H1 (cell line): ENCODE data around the gene OR4E1. TPM values are rescaled to one million over a fixed set of nuclear protein-coding genes. Genes with fewer than 3 reads are reported as not detected.

Experiments used
- CTCF ChIA-PET: fragments of 300-600 bp; sonication (Branson Sonifier 250); formaldehyde crosslinking; loops from one replicate; lab custom pipeline; 2021; ENCODE audit not compliant: partially characterized antibody; lab: Charles Lee
- POLR2A ChIA-PET: fragments of 300-600 bp; sonication (Branson Sonifier 250); formaldehyde crosslinking; loops from one replicate; lab custom pipeline; 2021; ENCODE audit warnings: inconsistent platforms; ENCODE audit not compliant: partially characterized antibody; lab: Charles Lee
- DNase-seq, 2 experiments: peaks; one replicate each; pipeline versions ENCODE4 v3.0.0 to v3.0.0-alpha.2; 2010 to 2022; ENCODE audit warnings: low spot score in 2 of 2, low read depth in 1 of 2, mixed read lengths in 1 of 2
- FAIRE-seq: peaks from 2 replicates; lab custom pipeline; 2011; peaks lifted over from hg19 to GRCh38; lab: Jason Lieb, UNC
- H2AFZ ChIP-seq: 2 replicates; pipeline ENCODE4 v1.8.1; 2012; ENCODE audit warnings: low read length, inconsistent platforms
- H2AK5ac ChIP-seq: 2 replicates; pipeline ENCODE4 v1.6.1; 2013; ENCODE audit warnings: low read depth, low read length
- H2BK120ac ChIP-seq: replicated peaks from 2 replicates; pipeline ENCODE3; 2013; ENCODE audit warnings: low read depth, low read length, inconsistent platforms
- H2BK12ac ChIP-seq: 2 replicates; pipeline ENCODE4 v1.6.1; 2013; ENCODE audit warnings: low read depth, low read length
- H2BK15ac ChIP-seq: 2 replicates; pipeline ENCODE4 v1.6.1; 2013; ENCODE audit warnings: low read length
- H2BK20ac ChIP-seq: 2 replicates; pipeline ENCODE4 v1.6.1; 2013; ENCODE audit warnings: low read length
- H2BK5ac ChIP-seq: 2 replicates; pipeline ENCODE4 v1.6.1; 2013; ENCODE audit warnings: low read depth, low read length
- H3K14ac ChIP-seq: 2 replicates; pipeline ENCODE4 v1.6.1; 2013; ENCODE audit warnings: inconsistent platforms; ENCODE audit not compliant: insufficient read length
- H3K18ac ChIP-seq: 2 replicates; pipeline ENCODE4 v1.6.1; 2013; ENCODE audit warnings: low read length; ENCODE audit errors: extremely low read depth
- H3K23ac ChIP-seq: 2 replicates; pipeline ENCODE4 v1.6.1; 2013; ENCODE audit warnings: inconsistent platforms; ENCODE audit not compliant: insufficient read length
- H3K23me2 ChIP-seq: 2 replicates; pipeline ENCODE4 v1.6.1; 2013; ENCODE audit warnings: low read depth, low read length
- H3K27ac ChIP-seq: 2 replicates; pipeline ENCODE4 v1.6.1; 2011; ENCODE audit warnings: low read depth, low read length, inconsistent platforms
- H3K27me3 ChIP-seq, 4 experiments: replicated peaks in 1 of 4; 1 replicate in 1 of 4; 2 replicates in 3 of 4; pipeline versions ENCODE4 v1.6.1 to v1.8.1; 2011 to 2013; ENCODE audit warnings: low read length in 3 of 4, mild to moderate bottlenecking in 3 of 4, inconsistent platforms in 2 of 4, mixed read lengths in 2 of 4, moderate library complexity in 1 of 4; ENCODE audit not compliant: control insufficient read depth in 3 of 4, insufficient read depth in 3 of 4; ENCODE audit errors: extremely low read depth in 1 of 4
- H3K36me3 ChIP-seq, 4 experiments: 2 replicates each; pipeline versions ENCODE4 v1.6.1 to v1.8.1; 2011 to 2013; ENCODE audit warnings: mild to moderate bottlenecking in 4 of 4, low read length in 3 of 4, moderate library complexity in 2 of 4, control low read depth in 1 of 4, inconsistent platforms in 1 of 4; ENCODE audit not compliant: insufficient read depth in 4 of 4, control insufficient read depth in 2 of 4
- H3K4ac ChIP-seq: replicated peaks from 2 replicates; pipeline ENCODE3; 2013; ENCODE audit warnings: low read length, low read depth, mixed read lengths, inconsistent platforms; ENCODE audit not compliant: insufficient read length
- H3K4me1 ChIP-seq, 4 experiments: replicated peaks in 1 of 4; 1 replicate in 1 of 4; 2 replicates in 3 of 4; pipeline versions ENCODE4 v1.6.1 to v1.8.1; 2011 to 2013; ENCODE audit warnings: low read length in 3 of 4, inconsistent platforms in 2 of 4, mixed read lengths in 1 of 4; ENCODE audit not compliant: insufficient read depth in 4 of 4, control insufficient read depth in 3 of 4
- H3K4me2 ChIP-seq, 2 experiments: 2 replicates each; pipeline versions ENCODE4 v1.6.1 to v1.8.1; 2011 to 2013; ENCODE audit warnings: low read depth in 2 of 2, low read length in 2 of 2, control low read depth in 1 of 2, inconsistent platforms in 1 of 2, mild to moderate bottlenecking in 1 of 2; ENCODE audit not compliant: insufficient read depth in 1 of 2
- H3K4me3 ChIP-seq, 4 experiments: fragments of 200-600, 300-600 bp in 1 of 4; sonication (generic), shearing (Covaris generic), sonication (Bioruptor Twin) in 1 of 4; 2 replicates each; pipeline versions ENCODE4 v1.5.1 to v1.8.1; 2011 to 2016; ENCODE audit warnings: low read length in 4 of 4, low read depth in 3 of 4, control low read depth in 2 of 4, inconsistent platforms in 2 of 4, mild to moderate bottlenecking in 2 of 4, mixed read lengths in 1 of 4, moderate library complexity in 1 of 4; ENCODE audit not compliant: insufficient read depth in 2 of 4; ENCODE audit errors: extremely low read depth in 1 of 4
- H3K56ac ChIP-seq: replicated peaks from 2 replicates; pipeline ENCODE3; 2013; ENCODE audit warnings: low read depth, mild to moderate bottlenecking, mixed read lengths, low read length, inconsistent platforms; ENCODE audit not compliant: insufficient read length
- H3K79me1 ChIP-seq: 2 replicates; pipeline ENCODE4 v1.6.1; 2013; ENCODE audit warnings: low read depth, low read length, control low read depth
- H3K79me2 ChIP-seq, 2 experiments: 2 replicates each; pipeline versions ENCODE4 v1.6.1 to v1.8.1; 2012 to 2013; ENCODE audit warnings: low read length in 2 of 2, mild to moderate bottlenecking in 2 of 2, inconsistent platforms in 1 of 2; ENCODE audit not compliant: insufficient read depth in 2 of 2, control insufficient read depth in 1 of 2
- H3K9ac ChIP-seq, 4 experiments: replicated peaks in 1 of 4; 1 replicate in 1 of 4; 2 replicates in 3 of 4; pipeline versions ENCODE4 v1.6.1 to v1.8.1; 2011 to 2013; ENCODE audit warnings: low read depth in 3 of 4, low read length in 3 of 4, control low read depth in 2 of 4, mild to moderate bottlenecking in 2 of 4, moderate library complexity in 2 of 4, inconsistent platforms in 1 of 4; ENCODE audit errors: extremely low read depth in 1 of 4
- H3K9me3 ChIP-seq, 2 experiments: 2 replicates each; pipeline versions ENCODE4 v1.6.1 to v1.8.1; 2012 to 2013; ENCODE audit warnings: mild to moderate bottlenecking in 2 of 2, moderate library complexity in 2 of 2, control low read depth in 1 of 2, inconsistent platforms in 1 of 2, low read depth in 1 of 2, low read length in 1 of 2, mixed read lengths in 1 of 2; ENCODE audit not compliant: insufficient read depth in 2 of 2
- H4K20me1 ChIP-seq, 2 experiments: replicated peaks in 1 of 2; 2 replicates each; pipeline versions ENCODE3 to v1.8.1; 2011 to 2013; ENCODE audit warnings: inconsistent platforms in 2 of 2, low read length in 2 of 2, mild to moderate bottlenecking in 1 of 2; ENCODE audit not compliant: insufficient read depth in 2 of 2, control insufficient read depth in 1 of 2
- H4K5ac ChIP-seq: 2 replicates; pipeline ENCODE4 v1.6.1; 2013; ENCODE audit warnings: low read length, low read depth, mixed read lengths, inconsistent platforms; ENCODE audit not compliant: insufficient read length
- H4K8ac ChIP-seq: 2 replicates; pipeline ENCODE4 v1.8.0; 2013; ENCODE audit warnings: mild to moderate bottlenecking, moderate library complexity, low read length, inconsistent platforms; ENCODE audit not compliant: insufficient read depth; ENCODE audit errors: extremely low read depth
- H4K91ac ChIP-seq: replicated peaks from 2 replicates; pipeline ENCODE3; 2013; ENCODE audit warnings: low read length, mixed read lengths, inconsistent platforms; ENCODE audit not compliant: insufficient read length
- BRCA1 ChIP-seq: IDR thresholded peaks from 2 replicates; pipeline ENCODE4 v1.6.1; 2012; ENCODE audit warnings: low read depth, low read length, improper control_type of control experiment
- RAD21 ChIP-seq, 2 experiments: IDR thresholded peaks in 1 of 2; conservative IDR thresholded peaks in 1 of 2; 2 replicates each; pipeline ENCODE4 v1.6.1; 2011; ENCODE audit warnings: low read depth in 2 of 2, low read length in 2 of 2, improper control_type of control experiment in 1 of 2, inconsistent platforms in 1 of 2, mild to moderate bottlenecking in 1 of 2, moderate library complexity in 1 of 2
- RBBP5 ChIP-seq: IDR thresholded peaks from 2 replicates; pipeline ENCODE4 v1.7.1; 2012; ENCODE audit warnings: low read depth, mild to moderate bottlenecking, inconsistent platforms, low read length, moderate library complexity, borderline replicate concordance
- TAF7 ChIP-seq: optimal IDR thresholded peaks from 2 replicates; pipeline ENCODE3; 2011; ENCODE audit warnings: low read depth, mild to moderate bottlenecking, inconsistent platforms, low read length, moderate library complexity, borderline replicate concordance
- WGBS, 2 experiments: shearing (Covaris generic) in 1 of 2; methylation state at CpG; one replicate each; pipeline versions ENCODE4 v1.1.6 to v1.1.7; 2013 to 2015; ENCODE audit warnings: low lambda C conversion rate in 2 of 2, mixed read lengths in 2 of 2, inconsistent platforms in 1 of 2, low coverage in 1 of 2, missing lambda C conversion rate in 1 of 2; ENCODE audit not compliant: insufficient replicate concordance in 2 of 2, insufficient coverage in 1 of 2, insufficient read length in 1 of 2; ENCODE audit errors: extremely low coverage in 1 of 2, missing lambda C conversion rate in 1 of 2; 5-methylcytosine and 5-hydroxymethylcytosine counted together
- polyA plus RNA-seq, 7 experiments: library from polyadenylated mRNA; depleted of rRNA in 3 of 7; stranded (reverse) in 5 of 7; unstranded in 2 of 7; fragments of >200 nt in 5 of 7; fragments of 200-250 nt in 2 of 7; gene quantifications; 1 replicate in 5 of 7; 2 replicates in 1 of 7; 4 replicates in 1 of 7; pipeline versions ENCODE4 v1.2.1 to v1.2.3, GENCODE V29; 2011 to 2013; ENCODE audit warnings: missing spikeins in 2 of 7, mixed read lengths in 2 of 7
- total RNA-seq: library from RNA; stranded (reverse); fragmentation: NEBNext Ultra II Directional; extraction: Animal tissue kit (Norgen Biotek cat#: 25700); gene quantifications from 2 replicates; pipeline ENCODE4 v1.2.1, GENCODE V29; 2021
- TF ChIP-seq, protein P1 (sequence below), 3 experiments: IDR thresholded peaks; 1 replicate in 2 of 3; 2 replicates in 1 of 3; pipeline versions ENCODE4 v1.5.1 to v1.6.1; 2011; ENCODE audit warnings: low read length in 3 of 3, mild to moderate bottlenecking in 3 of 3, inconsistent platforms in 2 of 3, low read depth in 1 of 3, moderate library complexity in 1 of 3; ENCODE audit not compliant: insufficient read depth in 1 of 3; ENCODE audit errors: control extremely low read depth in 1 of 3

Gene OR4E1
- total and polyA plus RNA-seq, 2 of the 8 experiments (the other 6 are each of a cell fraction or from before 2014, with no cell fraction given), result not detected

DNA sequence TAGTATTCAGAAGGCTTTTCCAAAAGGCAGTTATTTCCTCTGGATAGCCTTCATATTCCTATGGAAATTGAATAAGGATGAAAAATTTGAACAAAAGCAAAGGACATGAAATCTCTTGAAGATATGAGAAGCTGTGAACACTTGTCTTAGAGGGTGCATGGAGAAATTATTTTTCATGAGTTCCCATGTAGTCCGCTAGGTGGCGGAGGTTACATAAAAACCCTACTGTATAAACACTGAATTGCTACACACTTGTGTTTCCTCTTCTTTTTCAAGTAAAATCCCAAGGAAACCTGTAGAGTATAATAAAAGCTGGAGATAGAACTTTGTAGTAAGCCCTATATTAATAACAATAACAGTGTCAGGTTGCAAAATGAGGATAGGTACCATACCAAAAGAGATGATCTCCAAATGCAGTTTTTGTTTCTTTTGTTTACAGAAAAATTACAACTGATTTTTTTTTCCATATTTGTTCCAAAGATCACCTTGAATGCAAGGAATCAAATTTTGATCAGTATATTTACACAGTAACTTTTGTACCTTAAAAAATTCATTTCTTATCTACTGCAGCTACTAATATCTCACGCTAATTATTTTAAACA, 37.8 kb upstream of the OR4E1 start:
- Histone ChIP-seq H4K91ac (no peak overlapping the region), H3K14ac (no peak overlapping the region), H3K18ac (no peak overlapping the region), H2BK20ac (no peak overlapping the region), H3K4ac (no peak overlapping the region), H4K20me1 (no peaks in the 10 kb centered on the region), H3K9ac (no peak overlapping the region), H2AK5ac (no peak overlapping the region), H3K4me2 (no peak overlapping the region), H3K23ac (no peak overlapping the region), H4K8ac (no peak overlapping the region), H3K4me1 (no peaks in the 10 kb centered on the region), H3K79me1 (no peaks in the 10 kb centered on the region), H3K9me3 (no peaks in the 10 kb centered on the region), H3K36me3 (no peaks in the 10 kb centered on the region), H2AFZ (no peak overlapping the region), H2BK120ac (no peak overlapping the region), H3K27ac (no peak overlapping the region), H3K23me2 (no peaks in the 10 kb centered on the region), H3K79me2 (no peaks in the 10 kb centered on the region), H3K27me3 (no peaks in the 10 kb centered on the region), H3K56ac (no peak overlapping the region), H4K5ac (no peak overlapping the region), H3K4me3 (no peak overlapping the region), H2BK12ac (no peak overlapping the region), H2BK15ac (no peak overlapping the region), H2BK5ac (no peak overlapping the region)
- ChIA-PET POLR2A (no interaction called here), CTCF (interaction anchor here (0.6 to 5.5 kb wide), 30 partner anchors 10 to 249 kb away, joined by 3 to 57 read pairs (median 4); partner anchors contain the start of genes METTL3, OR4E1 and OR4E2)
- TF ChIP-seq BRCA1 (no peak), RBBP5 (no peak), RAD21 (IDR thresholded peaks at IDR 0.05 in 1 of 2, conservative IDR thresholded peaks at IDR 0.05 in 1 of 2; ENCODE audit: low read depth in 2 of 2, low read length in 2 of 2) (peak; percentile 39 to 43), TAF7 (no peak)
- TF ChIP-seq, protein P1, sequence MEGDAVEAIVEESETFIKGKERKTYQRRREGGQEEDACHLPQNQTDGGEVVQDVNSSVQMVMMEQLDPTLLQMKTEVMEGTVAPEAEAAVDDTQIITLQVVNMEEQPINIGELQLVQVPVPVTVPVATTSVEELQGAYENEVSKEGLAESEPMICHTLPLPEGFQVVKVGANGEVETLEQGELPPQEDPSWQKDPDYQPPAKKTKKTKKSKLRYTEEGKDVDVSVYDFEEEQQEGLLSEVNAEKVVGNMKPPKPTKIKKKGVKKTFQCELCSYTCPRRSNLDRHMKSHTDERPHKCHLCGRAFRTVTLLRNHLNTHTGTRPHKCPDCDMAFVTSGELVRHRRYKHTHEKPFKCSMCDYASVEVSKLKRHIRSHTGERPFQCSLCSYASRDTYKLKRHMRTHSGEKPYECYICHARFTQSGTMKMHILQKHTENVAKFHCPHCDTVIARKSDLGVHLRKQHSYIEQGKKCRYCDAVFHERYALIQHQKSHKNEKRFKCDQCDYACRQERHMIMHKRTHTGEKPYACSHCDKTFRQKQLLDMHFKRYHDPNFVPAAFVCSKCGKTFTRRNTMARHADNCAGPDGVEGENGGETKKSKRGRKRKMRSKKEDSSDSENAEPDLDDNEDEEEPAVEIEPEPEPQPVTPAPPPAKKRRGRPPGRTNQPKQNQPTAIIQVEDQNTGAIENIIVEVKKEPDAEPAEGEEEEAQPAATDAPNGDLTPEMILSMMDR (IDR thresholded peaks at IDR 0.05; ENCODE audit: control extremely low read depth in 1 of 3, insufficient read depth in 1 of 3, low read depth in 1 of 3, low read length in 3 of 3), result peak in 2 of 3 experiments; percentile 66 to 72; a peak in 3 of 4 replicates
- WGBS, 2 experiments, result 33% methylated on average over 3 of the region's 3 CpGs; no CpG with 5 or more reads in 1 of the 2 experiments
- FAIRE-seq (peak; percentile 84), DNase-seq (no peak)
